ENCODE results near the gene NADK2. TPM values are rescaled to one million over a fixed set of nuclear protein-coding genes. Genes with fewer than 3 reads are reported as not detected.

Gene NADK2
- total RNA-seq, 1 experiment from 2014 or later: 21.2 TPM

GRCh38 chr5:36253575-36253974 is 11.8 kb upstream of the NADK2 start:
- intact Hi-C loops (cut with micrococcal nuclease): no loop called here
- no TSS peak for BruUV-seq (replicated peaks)
- ATAC-seq: no peak
- RAD21 ChIA-PET (ENCODE audit: low non-redundant PET in 1 of 2, low total read pairs in 2 of 2, uncharacterized antibody in 2 of 2, unreplicated experiment in 2 of 2): no interaction called here
- Histone ChIP-seq H3K27me3 (ENCODE audit: insufficient read depth, low read length) (no peaks in the 10 kb centered on the region), H3K36me3 (ENCODE audit: control insufficient read depth in 1 of 2, insufficient read depth in 2 of 2, low read length in 2 of 2) (no peaks in the 10 kb centered on the region), H4K20me1 (ENCODE audit: insufficient read depth) (no peaks in the 10 kb centered on the region), H3K4me1 (ENCODE audit: control insufficient read depth in 1 of 2, insufficient read depth in 2 of 2, low read length in 2 of 2) (no peaks in the 10 kb centered on the region), H3K27ac (ENCODE audit: low read depth, low read length) (no peak overlapping the region), H3K9ac (ENCODE audit: low read length) (no peak overlapping the region), H3K9me3 (ENCODE audit: control insufficient read depth in 1 of 2, insufficient read depth in 1 of 2, low read depth in 1 of 2, low read length in 2 of 2) (no peaks in the 10 kb centered on the region), H2AFZ (ENCODE audit: low read depth, low read length, poor library complexity, severe bottlenecking) (no peak overlapping the region), H3K4me3 (replicated peaks in 1 of 2; ENCODE audit: low read depth in 1 of 2, low read length in 2 of 2) (no peak overlapping the region), H3K9me2 (ENCODE audit: insufficient read depth) (no peaks in the 10 kb centered on the region), H3K79me2 (ENCODE audit: insufficient read depth, low read length) (no peaks in the 10 kb centered on the region), H3K4me2 (ENCODE audit: low read length) (no peak overlapping the region)
- CTCF ChIA-PET: no interaction called here
- POLR2A ChIA-PET: interaction anchor here (1.4 kb wide), 1 partner anchor 12 kb away, joined by 5 read pairs; the partner anchor contains the start of gene NADK2
- DNase-seq (ENCODE audit: low read depth, low spot score): no peak
- TF ChIP-seq CEBPB (IDR thresholded peaks at IDR 0.05; ENCODE audit: low read depth): no peak
- TF ChIP-seq TCF7L2 (IDR thresholded peaks at IDR 0.05; ENCODE audit: borderline replicate concordance, extremely low read depth, insufficient read depth, insufficient read length): no peak
- no peak for TF ChIP-seq ATF3 (IDR thresholded peaks at IDR 0.05)
- no peak for TF ChIP-seq REST (IDR thresholded peaks at IDR 0.05; ENCODE audit: low read depth)
- no peak for TF ChIP-seq POLR2A (IDR thresholded peaks at IDR 0.05; ENCODE audit: borderline replicate concordance, extremely low read depth, insufficient read depth, insufficient read length)
- no peak for TF ChIP-seq EZH2phosphoT487 (IDR thresholded peaks at IDR 0.05; ENCODE audit: borderline replicate concordance)
- no peak for TF ChIP-seq ELF1 (IDR thresholded peaks at IDR 0.05; ENCODE audit: borderline replicate concordance, low read depth)
- TF ChIP-seq RAD21 (IDR thresholded peaks at IDR 0.05; ENCODE audit: low read depth): no peak
- TF ChIP-seq ZBTB33 (IDR thresholded peaks at IDR 0.05; ENCODE audit: extremely low read depth, insufficient replicate concordance, low read length): no peak
- TF ChIP-seq JUND (IDR thresholded peaks at IDR 0.05): no peak
- TF ChIP-seq SIN3A (IDR thresholded peaks at IDR 0.05; ENCODE audit: low read depth): no peak
- no peak for TF ChIP-seq EGR1 (IDR thresholded peaks at IDR 0.05; ENCODE audit: low read depth)
- TF ChIP-seq POLR2AphosphoS5 (IDR thresholded peaks at IDR 0.05; ENCODE audit: low read depth, low read length): no peak
- TF ChIP-seq CTCF (IDR thresholded peaks at IDR 0.05 in 2 of 3, conservative IDR thresholded peaks at IDR 0.05 in 1 of 3; ENCODE audit: borderline replicate concordance in 1 of 3, insufficient read depth in 1 of 3, low read depth in 2 of 3, low read length in 2 of 3): no peak
- TF ChIP-seq CBX3 (IDR thresholded peaks at IDR 0.05; ENCODE audit: low read depth): no peak
- no peak for TF ChIP-seq FOSL1 (IDR thresholded peaks at IDR 0.05; ENCODE audit: low read depth)

All from HCT116 (cell line).